Loucy (cell line): Measurements from ENCODE around the gene CDH4.

Experiments used
- H2AFZ ChIP-seq: fragments of 200-600 bp; sonication (generic); 2 replicates; pipeline ENCODE4 v1.6.0; 2016; ENCODE audit warnings: antibody characterized with exemption, mild to moderate bottlenecking, low read length, moderate library complexity
- H3F3A ChIP-seq: fragments of 200-600 bp; 2 replicates; pipeline ENCODE4 v1.6.0; 2016; ENCODE audit warnings: antibody characterized with exemption, low read depth, mild to moderate bottlenecking
- H3K27me3 ChIP-seq: fragments of 200-600 bp; sonication (generic); 2 replicates; pipeline ENCODE4 v1.6.1; 2014; ENCODE audit warnings: low read length, mild to moderate bottlenecking; ENCODE audit not compliant: insufficient read depth, poor library complexity, severe bottlenecking
- H3K36me3 ChIP-seq: fragments of 200-600 bp; sonication (generic); 2 replicates; pipeline ENCODE4 v1.6.1; 2016; ENCODE audit warnings: low read length; ENCODE audit not compliant: insufficient read depth
- H3K4me1 ChIP-seq: fragments of 200-600 bp; sonication (generic); 2 replicates; pipeline ENCODE4 v1.5.1; 2014; ENCODE audit warnings: low read length, mild to moderate bottlenecking; ENCODE audit not compliant: insufficient read depth, poor library complexity, severe bottlenecking
- H3K4me2 ChIP-seq: fragments of 200-600 bp; sonication (generic); 2 replicates; pipeline ENCODE4 v1.6.0; 2014; ENCODE audit warnings: antibody characterized with exemption, low read length, low read depth, mild to moderate bottlenecking; ENCODE audit not compliant: poor library complexity, severe bottlenecking
- H3K4me3 ChIP-seq: fragments of 200-600 bp; sonication (generic); 2 replicates; pipeline ENCODE4 v1.5.1; 2014; ENCODE audit warnings: low read length, mild to moderate bottlenecking, mixed read lengths; ENCODE audit not compliant: poor library complexity, severe bottlenecking
- H3K79me2 ChIP-seq: fragments of 200-600 bp; sonication (generic); 2 replicates; pipeline ENCODE4 v1.6.1; 2014; ENCODE audit warnings: low read length; ENCODE audit not compliant: insufficient read depth
- H3K9ac ChIP-seq: fragments of 200-600 bp; sonication (generic); 2 replicates; pipeline ENCODE4 v1.6.0; 2014; ENCODE audit warnings: mild to moderate bottlenecking, low read depth, low read length, moderate library complexity; ENCODE audit not compliant: poor library complexity, severe bottlenecking
- H3K9me2 ChIP-seq: fragments of 200-600 bp; sonication (generic); replicated peaks from 2 replicates; pipeline ENCODE4 v1.6.1; 2016; ENCODE audit warnings: low read depth, low read length, mixed read lengths
- H3K9me3 ChIP-seq: fragments of 200-600 bp; sonication (generic); 2 replicates; pipeline ENCODE4 v1.6.1; 2014; ENCODE audit warnings: mild to moderate bottlenecking, antibody characterized with exemption, low read length, low read depth; ENCODE audit not compliant: insufficient read depth
- H4K20me1 ChIP-seq: fragments of 200-600 bp; sonication (generic); 2 replicates; pipeline ENCODE4 v1.6.0; 2014; ENCODE audit warnings: antibody characterized with exemption, low read length, mild to moderate bottlenecking; ENCODE audit not compliant: insufficient read depth, poor library complexity, severe bottlenecking
- CTCF ChIP-seq: fragments of 200-600 bp; sonication (generic); conservative IDR thresholded peaks from 2 replicates; pipeline ENCODE4 v1.5.1; 2014; ENCODE audit warnings: mild to moderate bottlenecking, antibody characterized with exemption, low read length
- EZH2phosphoT487 ChIP-seq: fragments of 200-600 bp; IDR thresholded peaks from 2 replicates; pipeline ENCODE4 v1.6.1; 2018; ENCODE audit warnings: antibody characterized with exemption, mild to moderate bottlenecking, moderate library complexity, borderline replicate concordance

CDH4 gene

DNA sequence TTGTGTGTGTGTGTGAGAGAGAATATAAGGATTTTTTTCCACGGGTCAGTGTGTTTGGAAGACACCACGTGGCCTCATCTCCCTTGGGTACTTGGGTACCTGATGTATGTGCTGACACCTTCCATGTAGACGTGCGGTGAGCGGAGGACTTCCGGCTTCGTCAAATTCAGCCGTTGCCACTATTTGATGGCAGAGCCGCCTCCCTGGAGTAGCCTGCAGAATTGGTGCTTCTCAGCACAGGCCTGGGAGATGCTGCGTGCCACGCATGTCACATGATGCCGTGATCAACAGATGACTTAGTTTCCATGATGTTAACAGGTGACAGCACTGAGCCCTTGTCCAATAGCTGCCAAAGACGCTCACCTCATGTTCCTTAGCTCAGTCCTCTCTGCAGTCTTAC, 69.4 kb downstream of the CDH4 start:
- H3K9me2 ChIP-seq: no peaks in the 10 kb centered on the region
- no peaks in the 10 kb centered on the region for H3F3A ChIP-seq
- no peaks in the 10 kb centered on the region for H3K4me1 ChIP-seq
- H2AFZ ChIP-seq: no peak overlapping the region
- H4K20me1 ChIP-seq: no peaks in the 10 kb centered on the region
- H3K9me3 ChIP-seq: no peaks in the 10 kb centered on the region
- H3K27me3 ChIP-seq: no peaks in the 10 kb centered on the region
- H3K36me3 ChIP-seq: no peaks in the 10 kb centered on the region
- H3K79me2 ChIP-seq: no peaks in the 10 kb centered on the region
- H3K4me3 ChIP-seq: no peak overlapping the region
- no peak overlapping the region for H3K9ac ChIP-seq
- no peak for TF ChIP-seq EZH2phosphoT487
- no peak for TF ChIP-seq CTCF
- H3K4me2 ChIP-seq: no peak overlapping the region

DNA sequence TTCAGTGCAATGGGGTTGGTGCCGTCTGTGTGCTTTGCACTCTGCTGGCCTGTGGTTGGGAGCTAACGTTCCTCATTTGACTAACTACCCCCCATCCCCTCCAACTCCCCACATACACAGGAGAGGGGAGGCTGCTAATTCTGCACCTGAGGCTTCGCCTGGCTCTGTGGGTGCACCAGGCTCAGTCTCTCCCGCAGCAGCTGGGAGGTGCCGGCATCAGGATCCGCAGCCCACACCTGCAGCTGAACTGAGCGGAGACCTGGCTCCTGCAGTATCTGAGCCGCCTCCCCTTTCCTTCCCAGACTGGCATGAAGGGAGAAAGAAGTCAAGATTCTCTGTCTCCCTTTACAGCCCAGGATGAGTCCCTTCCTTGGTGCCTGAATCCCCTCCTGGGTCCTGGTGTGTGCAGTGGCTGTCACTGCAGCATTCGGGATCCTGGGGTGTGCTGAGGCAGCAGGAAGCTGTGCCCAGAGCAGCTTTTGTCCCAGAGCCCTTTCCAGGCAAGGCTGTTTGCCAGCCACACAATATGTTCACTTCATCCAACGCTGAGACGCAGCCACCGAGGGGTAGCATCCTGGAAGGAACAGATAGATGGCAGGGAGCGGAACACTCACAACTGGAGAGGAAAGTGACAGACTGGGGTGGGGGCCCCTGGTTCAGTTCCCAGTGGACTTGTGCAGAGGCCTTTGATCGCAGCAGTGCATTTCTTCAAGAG, 70.2 kb downstream of the CDH4 start:
- no peaks in the 10 kb centered on the region for H3K9me2 ChIP-seq
- no peaks in the 10 kb centered on the region for H3K9me3 ChIP-seq
- H3K79me2 ChIP-seq: no peaks in the 10 kb centered on the region
- no peak overlapping the region for H3K9ac ChIP-seq
- H3K36me3 ChIP-seq: no peaks in the 10 kb centered on the region
- TF ChIP-seq EZH2phosphoT487 (no peak), CTCF (no peak)
- H3K4me2 ChIP-seq: no peak overlapping the region
- no peaks in the 10 kb centered on the region for H4K20me1 ChIP-seq
- no peak overlapping the region for H2AFZ ChIP-seq
- no peak overlapping the region for H3K4me3 ChIP-seq
- no peaks in the 10 kb centered on the region for H3F3A ChIP-seq
- no peaks in the 10 kb centered on the region for H3K4me1 ChIP-seq
- H3K27me3 ChIP-seq: no peaks in the 10 kb centered on the region

DNA sequence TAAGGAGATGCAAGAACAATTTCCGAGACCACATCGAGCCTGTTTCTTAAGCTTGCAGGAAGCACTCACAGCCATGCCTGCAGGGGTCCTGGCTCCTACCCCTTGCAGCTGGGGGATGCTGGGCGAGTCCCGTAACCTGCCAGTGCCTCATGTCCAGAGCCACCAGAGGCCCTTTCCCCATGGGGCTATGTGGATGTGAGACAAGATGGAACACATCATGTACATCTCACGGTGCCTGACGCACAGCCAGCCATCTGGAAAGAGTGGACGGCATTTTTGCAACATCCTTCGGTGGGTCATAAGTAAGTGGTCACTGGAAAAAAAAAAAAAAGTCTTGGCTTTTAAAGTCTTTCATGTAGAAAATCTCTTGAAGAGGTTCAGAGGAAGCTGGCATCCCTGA, 72.8 kb downstream of the CDH4 start:
- TF ChIP-seq EZH2phosphoT487 (no peak), CTCF (no peak)
- Histone ChIP-seq H3K4me2 (no peak overlapping the region), H3F3A (no peaks in the 10 kb centered on the region), H3K79me2 (no peaks in the 10 kb centered on the region), H3K27me3 (no peaks in the 10 kb centered on the region), H3K9me2 (no peaks in the 10 kb centered on the region), H3K36me3 (no peaks in the 10 kb centered on the region), H4K20me1 (no peaks in the 10 kb centered on the region), H2AFZ (no peak overlapping the region), H3K9ac (no peak overlapping the region), H3K9me3 (no peaks in the 10 kb centered on the region), H3K4me3 (no peak overlapping the region), H3K4me1 (no peaks in the 10 kb centered on the region)
